Measurements from ENCODE around the gene DTHD1. TPM values are rescaled to one million over a fixed set of nuclear protein-coding genes. Genes with fewer than 3 reads are reported as not detected.
A peak's percentile ranks its signal among the peaks of the same experiment; 100 is the strongest.

DTHD1 gene
- polyA plus RNA-seq (2013, experiment 1 of 2; ENCODE audit: insufficient read length) = not detected
- not detected for polyA plus RNA-seq (2013, experiment 2 of 2; ENCODE audit: insufficient read length)

DNA sequence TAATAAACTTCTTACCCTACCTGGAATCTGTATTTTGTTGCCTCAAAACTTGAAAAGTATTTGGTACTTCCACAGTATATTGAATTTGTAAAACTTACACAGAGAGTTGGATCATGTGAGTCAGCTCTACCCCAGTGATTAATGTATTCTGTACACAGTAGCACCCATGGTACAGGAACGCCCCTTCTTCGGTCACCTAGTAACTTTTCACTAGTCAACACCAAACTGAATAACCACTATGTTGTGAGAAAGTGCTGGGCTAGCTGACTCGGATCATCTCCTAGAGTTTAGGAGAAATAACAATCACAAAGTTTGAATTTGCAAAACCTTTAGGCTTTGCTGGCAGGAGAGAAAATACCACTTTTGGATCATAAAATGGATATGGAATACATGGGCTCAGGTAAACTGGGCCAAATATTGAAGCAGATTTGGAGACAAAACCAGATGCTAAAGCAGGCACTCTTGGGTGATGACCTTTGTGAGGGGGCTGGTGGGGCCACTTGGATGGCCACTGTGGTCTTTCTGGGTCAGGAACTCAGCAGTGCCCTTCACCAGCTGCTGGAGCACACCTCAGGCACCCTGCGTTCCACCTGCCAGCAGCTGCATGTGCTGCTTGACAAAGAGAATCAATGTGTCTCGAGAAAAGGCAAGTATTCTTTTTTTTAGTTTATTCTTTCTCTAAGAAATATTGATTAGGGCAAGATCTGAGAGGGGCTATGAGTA is at the start of gene DTHD1:
TSS of gene DTHD1 (plus strand) at position 233 of the 723 bp plus-strand sequence. CDS start at position 376, 143 bp downstream.
- DNase-seq = no peak

DNA sequence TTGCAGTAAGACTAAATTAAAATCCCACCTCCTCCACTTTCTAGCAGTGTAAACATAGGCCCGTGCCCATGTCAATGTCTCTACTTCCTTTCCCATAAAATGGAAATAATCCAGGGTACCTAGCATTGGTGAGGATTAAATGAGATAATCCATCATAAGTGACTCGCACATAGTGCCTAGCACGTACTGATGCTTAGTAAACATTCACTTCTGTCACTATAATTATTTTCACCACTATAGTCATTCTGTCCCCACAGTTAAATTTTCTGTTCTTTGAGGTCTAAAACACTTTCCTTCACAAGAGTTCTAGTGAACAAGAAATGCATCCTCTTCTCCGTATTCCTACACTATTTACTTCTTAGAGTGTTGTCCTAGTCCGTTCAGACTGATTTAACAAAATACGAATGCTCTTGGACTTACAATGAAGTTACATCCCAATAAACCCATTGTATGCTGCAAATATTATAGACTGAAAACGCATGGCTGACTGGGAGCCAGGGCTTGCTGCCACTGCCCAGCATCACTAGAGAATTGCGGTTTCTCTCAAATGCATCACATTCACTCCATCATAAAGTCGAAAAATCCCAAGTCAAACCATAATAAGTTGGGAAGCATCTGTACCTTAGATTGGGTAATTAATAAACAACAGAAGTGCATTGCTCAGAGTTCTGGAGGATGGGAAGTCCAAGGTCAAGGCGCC is 47.7 kb upstream of the DTHD1 start:
- DNase-seq = no peak

DNA sequence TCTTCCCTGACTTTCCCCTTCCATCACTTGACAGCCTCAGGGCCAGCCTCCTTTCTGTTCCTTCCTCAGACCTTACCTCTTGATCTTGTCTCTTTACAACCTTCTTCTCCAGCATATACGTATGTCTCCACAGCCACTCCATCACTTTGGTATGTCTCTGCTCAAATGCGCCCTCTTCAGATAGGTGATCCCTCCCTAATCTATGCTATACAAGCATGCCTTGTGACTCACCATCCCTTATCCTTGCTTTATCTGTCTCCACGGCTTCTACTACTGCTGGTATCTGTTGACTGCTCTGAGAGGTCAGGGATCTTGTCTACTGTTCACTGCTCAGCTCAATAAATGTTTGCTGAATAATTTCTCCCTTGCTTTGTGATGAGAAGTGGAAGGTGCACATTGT is 46.1 kb upstream of the DTHD1 start:
- no peak for DNase-seq

DNA sequence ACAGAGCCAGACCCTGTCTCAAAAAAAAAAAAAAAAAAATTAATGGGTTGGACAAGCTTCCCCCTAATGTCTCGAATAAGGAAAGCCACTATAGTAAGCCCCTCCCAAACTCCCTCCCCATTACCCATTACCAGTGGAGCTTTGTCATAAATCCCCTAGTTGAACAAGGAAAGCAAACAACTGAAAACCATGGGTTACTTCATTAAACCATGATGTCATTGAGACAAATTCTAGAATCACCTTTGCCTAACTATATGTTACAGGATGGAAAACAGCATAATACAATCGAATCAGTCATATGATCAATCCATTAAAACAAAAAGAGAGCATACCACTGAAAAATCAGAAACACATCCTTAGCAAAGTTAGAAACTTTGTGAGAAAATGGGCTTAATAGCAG is 45.3 kb upstream of the DTHD1 start:
- DNase-seq = no peak

DNA sequence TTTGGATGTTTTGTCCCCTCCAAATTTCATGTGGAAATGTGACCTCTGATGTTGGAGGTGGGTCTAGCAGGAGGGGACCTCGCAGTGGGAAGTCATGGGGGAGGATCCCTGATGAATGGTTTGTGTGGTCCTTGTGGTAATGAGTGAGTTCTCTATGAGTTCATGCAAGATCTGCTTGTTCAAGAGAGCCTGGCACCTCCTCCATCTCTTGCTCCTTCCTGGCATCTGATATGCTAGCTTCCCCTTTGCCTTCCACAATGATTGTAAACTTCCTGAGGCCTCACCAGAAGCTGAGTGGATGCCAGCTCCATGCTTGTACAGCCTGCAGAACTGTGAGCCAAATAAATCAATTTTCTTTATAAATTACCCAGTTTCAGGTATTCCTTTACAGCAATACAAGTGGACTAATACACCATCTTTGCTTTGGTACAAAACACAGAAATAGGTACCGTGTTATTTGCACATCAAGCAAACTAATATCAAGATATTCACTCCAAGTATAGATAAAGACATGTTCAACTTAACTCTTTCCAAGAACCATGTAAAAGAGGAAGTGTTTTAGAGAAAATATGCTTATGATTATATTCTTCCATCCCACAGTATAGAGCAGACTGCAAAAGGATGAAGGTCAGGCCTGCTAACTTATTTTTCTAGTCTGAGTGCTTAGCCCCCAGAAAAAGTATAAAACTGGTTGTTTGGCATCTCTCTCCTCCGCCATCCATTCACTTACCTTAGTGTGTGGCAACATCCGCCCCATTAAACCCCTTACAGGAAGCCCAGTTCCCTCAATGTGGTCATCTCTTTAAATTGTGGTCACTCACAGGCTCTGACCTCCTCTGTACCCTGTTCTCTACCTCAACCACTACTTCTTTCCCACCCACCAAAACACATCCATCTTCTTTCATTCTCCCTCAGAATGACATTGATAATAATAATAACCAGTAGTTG is 43.8 kb upstream of the DTHD1 start:
- DNase-seq = no peak

DNA sequence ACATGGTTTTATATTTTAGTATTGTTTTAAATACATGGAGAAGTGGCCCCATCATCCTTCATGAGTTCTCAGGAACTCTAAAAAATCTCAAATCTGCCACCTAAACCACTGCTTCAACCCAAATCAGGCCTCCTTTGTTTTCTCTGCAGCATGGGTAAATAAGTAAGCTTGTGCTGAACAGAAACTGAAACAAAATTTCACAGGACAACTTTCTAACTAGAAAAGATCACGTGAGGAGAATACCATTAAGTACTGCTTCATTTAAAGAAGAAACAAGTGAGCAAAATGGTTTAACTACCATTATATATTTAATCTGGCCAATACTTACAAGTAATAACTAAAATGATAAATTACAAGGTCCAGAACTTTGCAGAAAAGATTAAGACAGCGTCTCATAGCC is 39.6 kb upstream of the DTHD1 start:
- no peak for DNase-seq

DNA sequence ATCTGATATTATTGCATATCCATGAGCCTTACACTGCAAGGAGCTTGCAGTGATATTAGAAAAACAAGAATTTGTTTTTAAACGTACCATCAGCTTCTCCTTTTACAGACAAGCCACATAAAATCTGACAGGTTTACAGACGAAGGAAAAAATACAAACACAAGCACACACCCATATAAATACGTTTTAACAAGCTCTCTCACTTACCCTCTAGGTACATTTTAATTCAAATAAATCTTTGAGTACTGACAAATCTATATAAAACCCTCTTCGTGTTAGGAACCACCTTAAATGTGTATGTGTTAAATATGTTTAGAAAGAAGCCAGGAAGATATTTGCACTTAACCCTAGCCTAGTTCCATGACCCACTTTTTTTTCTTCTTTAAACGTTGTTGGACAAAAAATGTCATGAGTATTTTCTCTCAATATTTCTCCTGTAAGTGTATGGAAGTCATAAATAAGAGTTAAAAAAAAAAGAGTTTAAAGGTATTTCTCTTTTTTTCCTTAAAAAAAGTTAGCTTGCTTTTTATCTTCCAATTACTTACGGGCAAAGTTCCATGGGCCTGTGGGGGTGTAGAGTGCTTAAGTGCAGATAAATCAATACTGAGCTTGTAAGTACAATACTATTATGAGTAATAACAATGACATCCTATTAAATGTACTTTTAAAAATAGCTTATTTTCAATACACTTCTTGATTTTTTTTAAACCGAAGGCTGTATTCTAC is 38.6 kb upstream of the DTHD1 start:
- no peak for DNase-seq

DNA sequence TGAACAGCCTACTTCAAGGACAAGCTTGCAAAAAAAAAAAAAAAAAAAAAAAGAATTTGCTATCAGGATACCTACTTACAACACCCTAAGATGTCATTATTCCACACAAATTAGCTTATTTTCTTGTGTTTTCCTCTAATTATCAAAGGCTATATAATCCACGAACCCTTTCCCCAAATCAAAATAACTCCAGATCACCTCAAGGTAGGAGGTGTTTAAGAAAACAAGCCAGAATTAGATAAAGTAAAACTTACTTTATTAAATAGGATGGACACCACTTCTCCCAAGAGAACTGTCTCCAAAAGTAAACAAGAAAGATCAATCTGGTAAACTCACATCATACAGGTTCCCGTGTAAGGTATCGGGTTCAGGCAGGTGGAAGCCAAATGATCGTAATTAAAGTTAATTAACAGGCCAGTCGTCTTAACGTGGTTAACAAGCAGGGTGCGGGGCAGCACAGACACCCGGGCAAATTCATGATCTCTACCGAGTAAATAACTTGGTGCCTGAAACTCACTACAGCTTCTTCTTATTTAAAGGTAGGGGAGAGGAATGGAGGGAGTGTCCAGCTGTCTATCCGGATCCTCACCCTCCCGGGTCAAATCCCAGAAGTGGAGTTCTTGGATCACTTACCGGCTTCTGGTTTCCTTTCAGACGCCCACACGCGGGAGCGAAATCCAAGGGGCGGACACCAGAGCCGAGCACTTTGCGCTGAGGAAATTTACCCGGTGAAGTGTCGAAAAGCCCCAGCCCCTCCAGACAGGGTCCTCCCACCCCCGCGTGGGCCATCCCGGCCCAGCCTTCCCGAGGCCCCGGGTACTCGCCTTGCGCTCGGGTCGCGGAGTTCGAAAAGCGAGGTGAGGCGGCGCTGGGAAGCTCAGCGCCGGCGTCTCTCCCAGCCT is 37.8 kb upstream of the DTHD1 start:
- no peak for DNase-seq

DNA sequence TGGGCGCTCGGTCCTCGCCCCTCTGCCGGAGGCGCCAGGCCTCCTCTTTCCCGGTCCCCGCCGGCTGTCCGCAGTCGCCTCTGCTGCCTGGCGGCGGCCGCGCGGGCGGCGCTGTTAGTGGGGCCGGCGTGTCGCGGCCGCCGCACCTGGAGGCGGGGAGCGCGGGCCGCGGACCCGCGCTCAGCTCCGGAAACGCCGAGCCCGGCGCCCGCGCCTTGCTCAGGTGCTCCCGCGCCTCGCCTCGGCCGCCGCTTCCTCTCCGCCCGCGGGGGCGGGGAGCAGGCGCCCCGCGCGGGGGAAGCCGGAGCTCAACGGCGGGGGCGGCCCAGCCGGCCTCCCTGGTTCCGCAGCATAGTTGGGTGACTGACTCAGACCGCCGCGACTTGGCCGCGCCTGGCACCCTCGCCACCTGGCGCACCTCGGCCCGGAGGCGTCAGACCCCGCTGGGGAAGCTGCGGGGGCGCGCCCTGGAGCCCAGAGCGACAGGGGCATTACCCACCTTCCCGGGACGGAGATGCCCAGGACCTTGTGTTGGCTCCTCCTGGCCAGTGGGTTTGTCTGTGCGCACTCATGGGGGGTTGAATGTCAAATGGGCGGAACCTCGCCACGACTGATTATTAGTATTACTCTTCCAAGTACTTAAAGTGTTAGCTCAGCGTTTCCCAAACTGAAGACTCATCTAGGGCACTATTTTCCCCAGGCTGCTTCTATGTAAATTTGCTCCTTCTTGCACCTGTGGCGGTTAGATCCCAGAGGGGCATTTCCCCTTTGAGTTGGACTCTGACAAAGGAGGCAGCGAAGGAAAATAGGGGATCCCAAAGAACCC is 36.9 kb upstream of the DTHD1 start, which contains the start of gene ARAP2:
TSS of gene ARAP2 (minus strand) at position 258 of the 826 bp plus-strand sequence. CDS start 15,028 bp downstream, outside the sequence.
- peak; percentile 24 for DNase-seq

DNA sequence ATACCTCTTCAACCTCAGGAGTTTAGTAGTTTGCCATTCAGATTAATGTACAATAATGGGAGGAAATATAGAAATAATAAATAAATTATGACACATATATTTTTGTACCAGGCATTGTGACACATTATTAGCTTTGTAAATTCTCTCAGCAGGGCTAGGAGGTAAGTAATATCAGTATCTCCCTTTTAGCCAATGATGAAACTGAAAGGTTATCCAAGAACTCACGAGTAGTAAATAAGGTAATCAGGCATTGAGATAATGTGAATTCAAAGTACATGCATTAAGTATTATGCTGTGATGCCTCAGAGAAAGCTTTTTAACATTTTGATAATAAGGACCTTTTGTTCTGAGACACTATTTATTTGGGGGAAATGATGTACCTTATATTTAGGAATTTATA is 31.8 kb upstream of the DTHD1 start:
- DNase-seq = no peak

DNA sequence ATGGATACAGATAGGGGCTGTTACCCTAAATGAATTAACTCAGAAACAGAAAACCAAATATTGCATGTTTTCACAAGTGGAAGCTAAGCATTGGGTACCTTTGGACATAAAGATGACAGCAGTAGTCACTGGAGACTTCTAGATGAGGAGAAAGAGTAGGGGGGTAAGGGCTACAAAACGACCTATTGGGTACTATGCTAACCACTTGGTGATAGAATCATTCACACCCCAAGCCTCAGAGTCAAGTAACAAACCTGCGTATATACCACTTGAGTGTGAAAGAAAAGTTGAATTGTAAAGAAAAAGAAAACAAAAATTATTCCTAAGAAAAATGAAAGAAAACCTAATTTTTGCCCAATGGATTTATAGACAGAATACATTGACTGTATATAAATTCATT is 29.4 kb upstream of the DTHD1 start:
- DNase-seq = no peak

DNA sequence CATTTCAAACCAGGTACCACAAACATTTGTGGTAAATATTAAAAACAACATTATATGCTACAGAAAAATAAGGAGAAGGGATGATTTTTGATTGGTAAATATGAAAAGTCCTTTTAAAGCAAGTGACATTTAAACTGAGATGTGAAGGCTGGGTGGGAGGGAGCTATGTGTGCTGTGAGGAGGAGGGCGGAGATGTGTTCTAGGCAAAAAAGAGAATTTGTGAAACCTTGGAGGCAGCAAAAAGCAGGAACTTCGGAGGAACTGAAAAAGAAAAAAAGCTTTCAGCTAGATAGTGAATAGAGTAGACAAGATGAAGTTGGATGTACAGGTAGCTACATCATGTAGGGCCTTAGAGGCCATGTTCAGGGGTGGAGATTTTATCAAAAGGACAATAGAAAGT is 27.0 kb upstream of the DTHD1 start:
- DNase-seq = no peak

DNA sequence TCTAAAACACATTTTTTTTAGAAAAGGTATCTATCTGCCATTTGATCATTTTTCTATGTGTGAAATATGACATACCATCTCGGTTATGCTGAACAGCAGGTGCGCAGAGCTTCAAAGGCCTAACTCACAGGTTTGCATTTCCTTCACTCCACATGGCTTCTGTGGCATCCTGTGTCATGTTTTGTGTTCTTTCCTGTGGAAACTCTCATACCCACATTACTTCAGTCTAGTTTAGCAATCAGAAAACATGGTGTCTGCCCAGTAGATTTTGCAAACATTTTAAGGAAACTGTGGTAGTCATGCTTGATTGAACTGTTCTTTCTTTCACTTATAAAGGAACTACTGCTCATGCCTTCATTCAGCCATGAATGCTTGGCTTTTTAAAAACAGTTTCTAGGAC is 25.8 kb upstream of the DTHD1 start:
- no peak for DNase-seq

DNA sequence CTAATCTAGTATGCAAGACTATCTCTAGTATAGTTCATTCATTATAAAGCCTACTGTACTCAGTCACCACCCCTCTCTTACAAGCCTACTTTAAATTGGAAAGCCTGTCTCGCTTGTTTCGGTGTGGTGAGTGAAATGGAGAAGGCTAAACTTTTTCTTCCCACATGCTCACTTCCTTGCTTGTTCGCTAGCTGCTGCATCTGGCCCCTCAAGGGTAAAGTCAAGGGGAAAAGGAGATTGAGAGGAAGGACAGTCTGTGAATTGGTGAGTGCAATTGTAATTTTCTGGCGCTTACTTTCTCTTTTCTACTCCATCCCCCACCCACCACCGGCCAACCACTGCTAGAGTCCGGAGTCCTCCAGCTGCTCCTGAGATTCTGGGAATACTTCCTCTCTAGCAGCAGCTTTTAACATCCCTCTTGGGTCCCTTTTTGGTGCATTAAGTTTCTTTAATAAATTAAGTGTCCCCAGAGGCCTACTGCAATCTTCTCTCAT is 25.0 kb upstream of the DTHD1 start:
- no peak for DNase-seq

DNA sequence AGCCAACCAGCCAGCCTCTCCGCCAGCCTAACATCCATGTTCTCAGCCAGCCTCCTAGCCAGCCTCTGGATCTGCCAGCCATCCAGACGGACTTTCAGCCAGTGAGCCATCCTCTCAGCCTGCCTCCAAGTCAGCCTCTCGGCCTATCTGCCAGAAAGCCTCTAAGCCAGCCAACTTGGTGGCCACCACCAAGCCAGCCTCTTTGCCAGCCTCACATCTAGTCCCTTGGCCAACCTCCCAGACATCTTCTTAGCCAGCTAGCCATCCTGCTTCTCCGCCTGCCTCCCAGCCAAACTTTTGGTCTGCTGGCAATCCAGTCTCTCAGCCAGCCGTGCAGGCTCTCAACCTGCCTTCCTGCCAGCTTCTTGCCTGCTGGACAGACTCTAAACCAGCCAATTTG is 20.7 kb upstream of the DTHD1 start:
- DNase-seq = no peak

DNA sequence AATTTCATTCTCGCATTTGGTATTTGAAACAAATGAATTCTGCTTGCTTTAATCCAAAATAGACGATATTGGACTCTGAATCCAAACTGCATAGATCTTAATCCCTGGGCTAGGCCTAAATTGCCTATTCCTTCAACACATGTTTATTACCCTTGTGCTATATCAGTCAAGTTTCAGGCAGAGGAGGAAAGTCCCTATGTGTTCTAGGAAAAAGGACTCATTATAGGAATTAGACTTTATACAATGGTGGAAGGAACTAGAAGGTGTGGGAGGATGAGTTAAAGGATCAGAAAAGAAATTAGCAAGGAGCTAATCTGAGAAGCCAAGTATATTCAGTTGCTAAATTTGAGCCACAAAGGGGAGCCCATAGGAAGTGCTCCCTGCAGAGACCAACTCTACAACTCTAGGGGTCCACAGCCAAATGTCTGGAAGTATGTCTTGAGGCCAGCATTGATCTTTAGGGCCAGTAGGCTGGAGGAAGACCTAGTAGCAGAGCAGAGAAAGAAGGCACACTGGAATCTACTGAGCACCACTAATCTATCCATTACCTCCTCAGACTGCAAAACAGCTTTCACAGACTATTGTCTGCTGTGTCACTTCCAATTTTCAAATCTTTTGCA is 17.1 kb upstream of the DTHD1 start:
- no peak for DNase-seq

DNA sequence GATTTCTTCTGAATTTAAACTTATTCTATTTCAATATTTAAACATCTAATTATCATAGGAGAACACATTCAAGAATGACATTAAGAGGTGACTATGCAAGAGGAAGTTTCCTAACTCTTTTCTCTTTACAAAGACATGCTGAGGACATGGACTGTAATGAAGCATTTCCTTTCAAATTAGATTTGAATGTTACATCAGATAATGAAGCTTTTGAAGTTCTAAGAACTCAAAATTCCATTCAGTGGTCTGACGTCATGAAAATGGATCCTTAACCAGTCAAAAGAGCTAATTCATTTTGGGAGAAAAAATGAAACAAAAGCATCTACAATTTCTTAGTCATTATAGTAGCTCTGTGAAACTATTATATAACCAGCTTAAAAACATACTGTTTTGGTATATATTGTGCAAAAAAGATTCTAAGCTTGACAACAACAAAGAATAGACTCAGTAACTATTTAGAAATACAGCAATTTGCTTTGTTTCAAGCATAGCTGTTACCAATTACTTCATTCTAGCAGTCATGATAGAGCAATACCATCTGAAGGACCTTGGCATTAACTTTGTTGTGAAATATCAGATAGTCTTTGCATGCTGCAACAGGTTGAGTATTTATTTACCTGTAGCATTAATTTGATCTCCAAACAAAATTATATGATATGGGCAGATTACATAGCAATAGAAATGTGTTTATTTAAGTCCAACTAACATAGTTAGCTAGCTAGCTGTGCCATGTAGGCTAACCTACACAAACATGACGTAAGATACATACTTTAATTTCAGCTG is 13.7 kb upstream of the DTHD1 start:
- DNase-seq = no peak

DNA sequence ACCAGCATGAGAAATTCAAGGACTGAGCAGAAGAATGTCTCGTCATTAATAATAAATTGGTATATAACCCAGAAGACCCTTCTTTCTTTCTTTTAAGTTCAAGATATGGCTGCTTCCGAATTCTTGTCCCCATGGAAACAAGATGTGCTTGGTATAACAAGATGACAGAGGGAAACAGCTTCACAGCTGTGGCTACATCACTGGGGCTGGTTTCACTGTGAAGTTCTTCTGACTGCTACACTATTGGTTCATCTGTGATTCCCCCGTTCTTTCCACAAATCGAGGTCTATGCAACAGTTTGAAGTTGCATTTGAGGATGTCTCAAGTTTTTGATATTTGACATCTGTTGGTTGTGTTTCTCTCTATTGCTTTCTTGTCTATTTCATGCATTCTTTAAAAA is 12.3 kb upstream of the DTHD1 start:
- no peak for DNase-seq

Data from fibroblast of skin of scalp (primary cell).